GM12878 (cell line): ENCODE results near the gene RAB24. TPM values are rescaled to one million over a fixed set of nuclear protein-coding genes. Genes with fewer than 3 reads are reported as not detected.

ENCODE experiments used
- ATAC-seq: fragments of 200-7000 bp; cut with Tn5 transposase; 3 replicates; pipeline ENCODE4 v1.9.1; 2020; ENCODE audit warnings: mild to moderate bottlenecking, moderate library complexity
- BruUV-seq: library from RNA; stranded (reverse); fragments of 400-500 nt; replicated peaks from 2 replicates; lab custom pipeline; 2021; lab: Mats Ljungman, UMichigan
- CTCF ChIA-PET: fragments of 300-600 bp; sonication (Branson Sonifier 250); formaldehyde crosslinking; extraction: SDS; loops from one replicate; lab custom pipeline; 2021; ENCODE audit warnings: inconsistent platforms; lab: Yijun Ruan, JAX
- POLR2A ChIA-PET: fragments of 350-600 bp; formaldehyde crosslinking; extraction: SDS; loops from one replicate; lab custom pipeline; 2021; ENCODE audit warnings: inconsistent platforms; lab: Charles Lee
- RAD21 ChIA-PET: fragments of 300-600 bp; sonication (Branson Sonifier 250); formaldehyde crosslinking; loops from one replicate; lab custom pipeline; 2023; ENCODE audit warnings: antibody characterized with exemption; ENCODE audit not compliant: unreplicated experiment; lab: Charles Lee
- SMC1A ChIA-PET: fragments of 300-600 bp; sonication (Branson Sonifier 250); formaldehyde crosslinking; loops from one replicate; lab custom pipeline; 2023; ENCODE audit not compliant: unreplicated experiment, uncharacterized antibody; lab: Charles Lee
- DNase-seq: peaks from one replicate; pipeline ENCODE4 v3.0.0-alpha.2; 2011; ENCODE audit warnings: low read depth, low spot score
- FAIRE-seq: peaks from 3 replicates; lab custom pipeline; 2011; peaks lifted over from hg19 to GRCh38; lab: Jason Lieb, UNC
- H2AFZ ChIP-seq: 2 replicates; pipeline ENCODE4 v1.6.0; 2011; ENCODE audit warnings: low read depth, low read length, control low read depth; ENCODE audit not compliant: control insufficient read depth
- H3K27ac ChIP-seq: 2 replicates; pipeline ENCODE4 v1.5.1; 2011; ENCODE audit warnings: control low read depth; ENCODE audit not compliant: control insufficient read depth, insufficient read depth
- H3K27me3 ChIP-seq, 2 experiments: replicated peaks in 1 of 2; 2 replicates each; pipeline versions ENCODE4 v1.6.0 to v1.6.1; 2011; ENCODE audit warnings: low read length in 1 of 2; ENCODE audit not compliant: control insufficient read depth in 2 of 2, insufficient read depth in 2 of 2
- H3K36me3 ChIP-seq, 2 experiments: 2 replicates each; pipeline ENCODE4 v1.5.1; 2011; ENCODE audit warnings: low read length in 1 of 2; ENCODE audit not compliant: control insufficient read depth in 2 of 2, insufficient read depth in 2 of 2
- H3K4me1 ChIP-seq: 2 replicates; pipeline ENCODE4 v1.6.1; 2011; ENCODE audit warnings: mild to moderate bottlenecking, low read length, moderate library complexity, mixed read lengths; ENCODE audit not compliant: control insufficient read depth, insufficient read depth
- H3K4me2 ChIP-seq: 2 replicates; pipeline ENCODE4 v1.6.0; 2011; ENCODE audit warnings: control low read depth; ENCODE audit not compliant: control insufficient read depth, insufficient read depth
- H3K4me3 ChIP-seq: fragments of 200-600 bp; sonication (generic); 2 replicates; pipeline ENCODE4 v1.5.1; 2016
- H3K79me2 ChIP-seq: 2 replicates; pipeline ENCODE4 v1.6.0; 2011; ENCODE audit warnings: low read length; ENCODE audit not compliant: control insufficient read depth, insufficient read depth
- H3K9ac ChIP-seq: 2 replicates; pipeline ENCODE4 v1.8.0; 2011; ENCODE audit warnings: low read length, control low read depth, mixed read lengths; ENCODE audit not compliant: control insufficient read depth, insufficient read depth
- H3K9me3 ChIP-seq: replicated peaks from 3 replicates; pipeline ENCODE4 v1.5.1; 2011; ENCODE audit warnings: mild to moderate bottlenecking, low read length; ENCODE audit not compliant: control insufficient read depth, insufficient read depth
- H4K20me1 ChIP-seq: 2 replicates; pipeline ENCODE4 v1.6.0; 2011; ENCODE audit not compliant: control insufficient read depth, insufficient read depth
- CHD2 ChIP-seq: IDR thresholded peaks from 2 replicates; pipeline ENCODE4 v1.6.1; 2011; ENCODE audit warnings: low read depth, low read length, improper control_type of control experiment, borderline replicate concordance
- FOXM1 ChIP-seq: IDR thresholded peaks from 2 replicates; pipeline ENCODE4 v1.6.1; 2012; ENCODE audit warnings: low read depth, mild to moderate bottlenecking, inconsistent platforms, low read length, moderate library complexity
- IRF4 ChIP-seq: IDR thresholded peaks from 2 replicates; pipeline ENCODE4 v1.6.1; 2011; ENCODE audit warnings: low read depth, low read length
- KLF5 ChIP-seq: fragments of 450-650 bp; IDR thresholded peaks from 2 replicates; pipeline ENCODE4 v1.6.1; 2014; ENCODE audit warnings: mild to moderate bottlenecking; ENCODE audit not compliant: partially characterized antibody
- MXI1 ChIP-seq: fragments of 150-350 bp; IDR thresholded peaks from 2 replicates; pipeline ENCODE4 v1.6.1; 2011; ENCODE audit warnings: low read depth, mild to moderate bottlenecking, inconsistent platforms, low read length, improper control_type of control experiment
- POLR2AphosphoS5 ChIP-seq: IDR thresholded peaks from 2 replicates; pipeline ENCODE4 v1.6.1; 2011; ENCODE audit warnings: mild to moderate bottlenecking, low read length, inconsistent platforms
- RB1 ChIP-seq: fragments of 450-650 bp; formaldehyde crosslinking; IDR thresholded peaks from 2 replicates; pipeline ENCODE4 v1.6.1; 2017; ENCODE audit warnings: mild to moderate bottlenecking, borderline replicate concordance
- STAT3 ChIP-seq: IDR thresholded peaks from 2 replicates; pipeline ENCODE4 v1.6.1; 2011; ENCODE audit warnings: low read depth, low read length, improper control_type of control experiment
- WGBS: methylation state at CpG from one replicate; pipeline ENCODE4 v1.1.6; 2016; ENCODE audit warnings: low lambda C conversion rate; ENCODE audit not compliant: insufficient replicate concordance, insufficient coverage; ENCODE audit errors: missing lambda C conversion rate; 5-methylcytosine and 5-hydroxymethylcytosine counted together
- in situ Hi-C: fragments of 300-500 bp; cut with MboI; formaldehyde crosslinking; loops from 9 replicates; pipeline ENCODE4 v1.14.3; 2018; ENCODE audit warnings: mixed read lengths
- intact Hi-C: fragments of 100-400 bp; cut with micrococcal nuclease; formaldehyde crosslinking; loops from one replicate; pipeline ENCODE4 v1.14.2; 2022; ENCODE audit not compliant: unreplicated experiment
- polyA plus RNA-seq, 11 experiments: library from polyadenylated mRNA; depleted of rRNA in 4 of 11; unstranded in 6 of 11; stranded (reverse) in 5 of 11; fragments of >200 nt; fragmentation: Nextera tagmentation in 4 of 11; fragmentation: Illumina TruSeq in 1 of 11; extraction: Ambion mirVana in 4 of 11; extraction: Trizol in 1 of 11; gene quantifications; 1 replicate in 1 of 11; 2 replicates in 10 of 11; pipeline versions ENCODE4 v1.2.1 to v1.2.3, GENCODE V29; 2011 to 2016; ENCODE audit warnings: inconsistent platforms in 2 of 11, missing spikeins in 2 of 11, low read depth in 1 of 11
- total RNA-seq, 4 experiments: library from RNA; depleted of rRNA in 3 of 4; stranded (reverse); fragments of >200 nt in 3 of 4; fragmentation: Illumina TruSeq in 1 of 4; extraction: Trizol in 1 of 4; gene quantifications; 2 replicates each; pipeline versions ENCODE4 v1.2.1 to v1.2.3, GENCODE V29; 2013 to 2021
- TF ChIP-seq, protein P1 (sequence below): fragments of 450-650 bp; conservative IDR thresholded peaks from 2 replicates; pipeline ENCODE4 v1.6.1; 2017; ENCODE audit warnings: mild to moderate bottlenecking, moderate library complexity

The RAB24 gene
- total and polyA plus RNA-seq, 10 of the 15 experiments (the other 5 are each of a cell fraction or from before 2014, with no cell fraction given) = 8.0 to 44.4 (median 24.4) TPM

DNA sequence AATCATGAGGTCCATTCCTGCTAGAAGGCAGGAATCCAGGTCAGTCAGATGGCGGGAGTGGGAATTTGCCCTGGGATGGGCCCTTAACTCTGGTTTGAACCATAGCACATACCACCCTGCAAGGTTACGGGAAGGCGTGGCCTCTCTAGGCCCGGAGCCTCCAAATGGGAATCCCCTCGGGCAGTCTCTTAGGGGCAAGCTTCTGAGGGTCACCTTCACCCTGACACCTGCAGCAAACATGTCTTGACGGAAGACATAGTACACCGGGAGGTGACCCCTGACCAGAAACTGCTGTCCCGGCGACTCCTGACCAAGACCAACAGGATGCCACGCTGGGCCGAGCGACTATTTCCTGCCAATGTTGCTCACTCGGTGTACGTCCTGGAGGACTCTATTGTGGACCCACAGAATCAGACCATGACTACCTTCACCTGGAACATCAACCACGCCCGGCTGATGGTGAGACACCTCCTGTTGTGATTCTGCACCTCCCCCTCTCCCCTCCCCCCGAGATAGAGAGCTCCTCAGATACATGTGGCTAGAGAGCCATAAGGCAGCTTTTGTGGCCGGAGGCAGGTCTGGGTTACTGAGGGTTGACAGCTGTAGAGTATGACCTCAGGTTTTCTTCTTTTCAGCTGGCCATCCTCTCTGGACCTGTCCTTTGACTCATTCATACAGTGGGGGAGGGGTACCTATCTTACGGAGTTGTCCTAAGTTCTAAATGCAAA lies 1.0 kb upstream of the RAB24 start (continued):
- TF ChIP-seq, protein P1, sequence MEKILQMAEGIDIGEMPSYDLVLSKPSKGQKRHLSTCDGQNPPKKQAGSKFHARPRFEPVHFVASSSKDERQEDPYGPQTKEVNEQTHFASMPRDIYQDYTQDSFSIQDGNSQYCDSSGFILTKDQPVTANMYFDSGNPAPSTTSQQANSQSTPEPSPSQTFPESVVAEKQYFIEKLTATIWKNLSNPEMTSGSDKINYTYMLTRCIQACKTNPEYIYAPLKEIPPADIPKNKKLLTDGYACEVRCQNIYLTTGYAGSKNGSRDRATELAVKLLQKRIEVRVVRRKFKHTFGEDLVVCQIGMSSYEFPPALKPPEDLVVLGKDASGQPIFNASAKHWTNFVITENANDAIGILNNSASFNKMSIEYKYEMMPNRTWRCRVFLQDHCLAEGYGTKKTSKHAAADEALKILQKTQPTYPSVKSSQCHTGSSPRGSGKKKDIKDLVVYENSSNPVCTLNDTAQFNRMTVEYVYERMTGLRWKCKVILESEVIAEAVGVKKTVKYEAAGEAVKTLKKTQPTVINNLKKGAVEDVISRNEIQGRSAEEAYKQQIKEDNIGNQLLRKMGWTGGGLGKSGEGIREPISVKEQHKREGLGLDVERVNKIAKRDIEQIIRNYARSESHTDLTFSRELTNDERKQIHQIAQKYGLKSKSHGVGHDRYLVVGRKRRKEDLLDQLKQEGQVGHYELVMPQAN = no peak
- TF ChIP-seq POLR2AphosphoS5 (0 out of 2 replicates have a peak, but pooled peaks have one; percentile 41), IRF4 (no peak), FOXM1 (no peak), CHD2 (no peak), RB1 (no peak), MXI1 (0 out of 2 replicates have a peak, but pooled peaks have one; percentile 37)
- TF ChIP-seq, all 136 proteins: peak for 4

DNA sequence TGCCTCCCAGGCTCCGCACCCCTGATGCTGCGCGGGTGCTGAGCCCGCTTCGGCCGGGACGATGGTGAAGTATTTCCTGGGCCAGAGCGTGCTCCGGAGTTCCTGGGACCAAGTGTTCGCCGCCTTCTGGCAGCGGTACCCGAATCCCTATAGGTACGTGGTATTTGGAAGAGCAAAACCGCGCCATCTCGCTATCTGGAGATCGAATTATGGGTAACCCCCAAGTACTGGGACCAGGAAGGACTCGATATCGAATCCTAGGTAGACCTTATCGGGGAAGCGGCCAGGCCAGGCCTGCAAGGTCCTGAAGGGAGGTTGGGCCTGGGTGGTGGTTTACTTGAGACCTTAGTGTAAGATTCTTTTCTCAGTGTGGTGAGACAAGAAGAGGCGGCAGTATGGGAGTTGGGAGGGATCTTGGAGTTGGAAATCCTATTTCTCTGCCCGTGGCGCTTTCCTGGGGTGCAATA lies 439 bp upstream of the RAB24 start:
- Histone ChIP-seq H3K27ac (peak overlapping the region; percentile 90), H2AFZ (peak overlapping the region; percentile 46), H3K36me3 (peaks cover 5 to 20% of the 10 kb centered on the region in 2 experiments), H3K4me1 (peaks cover 42% of the 10 kb centered on the region), H3K79me2 (peaks cover 48% of the 10 kb centered on the region), H3K27me3 (no peaks in the 10 kb centered on the region), H3K4me3 (peak overlapping the region; percentile 75), H4K20me1 (no peaks in the 10 kb centered on the region), H3K4me2 (peak overlapping the region; percentile 94), H3K9me3 (no peaks in the 10 kb centered on the region), H3K9ac (peak overlapping the region; percentile 72)
- FAIRE-seq (no peak), DNase-seq (no peak), ATAC-seq (no peak; the same call in 2 of the 3 replicates)
- ChIA-PET SMC1A (interaction anchor here (1.0 kb wide), 1 partner anchor 190 kb away, joined by 7 read pairs; no protein-coding TSS in a partner anchor), POLR2A (interaction anchor here (1.2 to 1.3 kb wide), 2 partner anchors 8 to 810 kb away, joined by 3 to 4 read pairs; no protein-coding TSS in a partner anchor), CTCF (interaction anchor here (1.9 to 3.6 kb wide), 2 partner anchors 85 to 190 kb away, joined by 6 to 35 read pairs; no protein-coding TSS in a partner anchor), RAD21 (interaction anchor here (1.3 kb wide), 1 partner anchor 10 kb away, joined by 3 read pairs; no protein-coding TSS in a partner anchor)
- BruUV-seq = no TSS peak
- in situ Hi-C loops = no loop called here
- under 1% methylated on average over 24 of the region's 25 CpGs for WGBS
- TF ChIP-seq KLF5 (peak; percentile 53), STAT3 (no peak)
- intact Hi-C loops = loop anchor here (5.0 to 10.0 kb wide), 3 partner anchors 167 to 291 kb away; partner anchors contain the start of gene TMED9
